MM.1S (cell line): ENCODE data around the gene RFK.

Source experiments
- DNase-seq: peaks from one replicate; pipeline ENCODE4 v3.0.0-alpha.2; 2015
- H2AFZ ChIP-seq: fragments of 300-600 bp; sonication (generic); 2 replicates; pipeline ENCODE4 v1.6.0; 2016; ENCODE audit warnings: antibody characterized with exemption, low read length
- H3F3A ChIP-seq: fragments of 300-600 bp; sonication (generic); 2 replicates; pipeline ENCODE4 v1.6.1; 2016; ENCODE audit warnings: mild to moderate bottlenecking, antibody characterized with exemption, low read length, moderate library complexity, mixed read lengths; ENCODE audit not compliant: insufficient read depth
- H3K27ac ChIP-seq: fragments of 300-600 bp; sonication (generic); 2 replicates; pipeline ENCODE4 v1.5.1; 2016; ENCODE audit warnings: mild to moderate bottlenecking, low read length
- H3K27me3 ChIP-seq: fragments of 300-600 bp; sonication (generic); replicated peaks from 2 replicates; pipeline ENCODE4 v1.6.0; 2016; ENCODE audit warnings: low read length; ENCODE audit not compliant: insufficient read depth
- H3K36me3 ChIP-seq: fragments of 300-600 bp; sonication (generic); replicated peaks from 2 replicates; pipeline ENCODE4 v1.6.1; 2016; ENCODE audit warnings: mild to moderate bottlenecking, low read length, mixed read lengths; ENCODE audit not compliant: insufficient read depth
- H3K4me1 ChIP-seq: fragments of 300-600 bp; sonication (generic); 2 replicates; pipeline ENCODE4 v1.6.1; 2016; ENCODE audit warnings: low read length, mixed read lengths
- H3K4me2 ChIP-seq: fragments of 300-600 bp; sonication (generic); 2 replicates; pipeline ENCODE4 v1.6.0; 2016; ENCODE audit warnings: low read depth, low read length
- H3K4me3 ChIP-seq: fragments of 300-600 bp; sonication (generic); 2 replicates; pipeline ENCODE4 v1.5.1; 2016; ENCODE audit warnings: low read length, mixed read lengths
- H3K79me2 ChIP-seq: fragments of 300-600 bp; sonication (generic); 2 replicates; pipeline ENCODE4 v1.6.1; 2016; ENCODE audit warnings: mixed run types, low read length, mixed read lengths
- H3K9ac ChIP-seq: fragments of 300-600 bp; sonication (generic); 2 replicates; pipeline ENCODE4 v1.6.1; 2016; ENCODE audit warnings: low read length, mixed read lengths
- H3K9me2 ChIP-seq: fragments of 300-600 bp; sonication (generic); replicated peaks from 2 replicates; pipeline ENCODE4 v1.6.1; 2016; ENCODE audit warnings: mild to moderate bottlenecking, low read length, mixed read lengths; ENCODE audit not compliant: insufficient read depth
- H3K9me3 ChIP-seq: fragments of 300-600 bp; sonication (generic); replicated peaks from 2 replicates; pipeline ENCODE4 v1.6.1; 2016; ENCODE audit warnings: mild to moderate bottlenecking, low read length, mixed read lengths; ENCODE audit not compliant: insufficient read depth
- H4K20me1 ChIP-seq: fragments of 300-600 bp; sonication (generic); 2 replicates; pipeline ENCODE4 v1.6.1; 2016; ENCODE audit warnings: mild to moderate bottlenecking, low read length, moderate library complexity, mixed read lengths; ENCODE audit not compliant: insufficient read depth
- EZH2 ChIP-seq: fragments of 300-600 bp; sonication (generic); optimal IDR thresholded peaks from 2 replicates; pipeline ENCODE3; 2017; ENCODE audit warnings: low read depth, mild to moderate bottlenecking, antibody characterized with exemption, low read length, mixed read lengths
- EZH2phosphoT487 ChIP-seq: fragments of 300-600 bp; sonication (generic); IDR thresholded peaks from 2 replicates; pipeline ENCODE4 v1.6.1; 2018; ENCODE audit warnings: antibody characterized with exemption, low read length
- TF ChIP-seq, protein P1 (sequence below): fragments of 300-600 bp; sonication (generic); IDR thresholded peaks from 2 replicates; pipeline ENCODE4 v1.5.1; 2016; ENCODE audit warnings: antibody characterized with exemption, low read length, mixed read lengths

The RFK gene

DNA sequence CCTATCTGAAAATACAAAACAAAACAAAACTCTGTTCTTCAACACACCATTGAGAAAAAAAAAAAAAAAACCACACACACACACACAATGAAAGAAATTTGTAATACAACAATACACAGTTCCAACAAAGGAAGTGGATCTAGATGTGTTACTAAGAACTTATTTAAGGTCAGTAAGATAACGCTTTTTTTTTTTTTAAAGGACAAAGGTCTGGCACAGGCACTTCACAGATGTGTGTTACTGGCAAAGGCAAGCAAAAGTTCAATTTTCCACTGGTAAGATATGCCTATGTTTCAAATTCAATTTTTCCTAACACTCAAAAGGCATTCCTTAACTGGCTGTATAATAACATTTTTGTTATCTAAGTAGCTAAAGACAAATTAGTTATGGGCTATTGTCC, 3.6 kb downstream of the RFK start:
- Histone ChIP-seq H3K9ac (no peak overlapping the region), H4K20me1 (no peaks in the 10 kb centered on the region), H3K36me3 (peaks cover 3% of the 10 kb centered on the region; the same call in 1 of the 2 replicates), H3F3A (peaks cover 7% of the 10 kb centered on the region), H3K9me3 (no peaks in the 10 kb centered on the region), H3K27ac (no peak overlapping the region), H2AFZ (no peak overlapping the region), H3K9me2 (no peaks in the 10 kb centered on the region), H3K4me2 (no peak overlapping the region), H3K27me3 (no peaks in the 10 kb centered on the region), H3K4me1 (no peaks in the 10 kb centered on the region), H3K4me3 (no peak overlapping the region), H3K79me2 (peaks cover 25% of the 10 kb centered on the region)
- TF ChIP-seq EZH2 (no peak), EZH2phosphoT487 (no peak)
- TF ChIP-seq, protein P1, sequence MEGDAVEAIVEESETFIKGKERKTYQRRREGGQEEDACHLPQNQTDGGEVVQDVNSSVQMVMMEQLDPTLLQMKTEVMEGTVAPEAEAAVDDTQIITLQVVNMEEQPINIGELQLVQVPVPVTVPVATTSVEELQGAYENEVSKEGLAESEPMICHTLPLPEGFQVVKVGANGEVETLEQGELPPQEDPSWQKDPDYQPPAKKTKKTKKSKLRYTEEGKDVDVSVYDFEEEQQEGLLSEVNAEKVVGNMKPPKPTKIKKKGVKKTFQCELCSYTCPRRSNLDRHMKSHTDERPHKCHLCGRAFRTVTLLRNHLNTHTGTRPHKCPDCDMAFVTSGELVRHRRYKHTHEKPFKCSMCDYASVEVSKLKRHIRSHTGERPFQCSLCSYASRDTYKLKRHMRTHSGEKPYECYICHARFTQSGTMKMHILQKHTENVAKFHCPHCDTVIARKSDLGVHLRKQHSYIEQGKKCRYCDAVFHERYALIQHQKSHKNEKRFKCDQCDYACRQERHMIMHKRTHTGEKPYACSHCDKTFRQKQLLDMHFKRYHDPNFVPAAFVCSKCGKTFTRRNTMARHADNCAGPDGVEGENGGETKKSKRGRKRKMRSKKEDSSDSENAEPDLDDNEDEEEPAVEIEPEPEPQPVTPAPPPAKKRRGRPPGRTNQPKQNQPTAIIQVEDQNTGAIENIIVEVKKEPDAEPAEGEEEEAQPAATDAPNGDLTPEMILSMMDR, result no peak
- no peak for DNase-seq

DNA sequence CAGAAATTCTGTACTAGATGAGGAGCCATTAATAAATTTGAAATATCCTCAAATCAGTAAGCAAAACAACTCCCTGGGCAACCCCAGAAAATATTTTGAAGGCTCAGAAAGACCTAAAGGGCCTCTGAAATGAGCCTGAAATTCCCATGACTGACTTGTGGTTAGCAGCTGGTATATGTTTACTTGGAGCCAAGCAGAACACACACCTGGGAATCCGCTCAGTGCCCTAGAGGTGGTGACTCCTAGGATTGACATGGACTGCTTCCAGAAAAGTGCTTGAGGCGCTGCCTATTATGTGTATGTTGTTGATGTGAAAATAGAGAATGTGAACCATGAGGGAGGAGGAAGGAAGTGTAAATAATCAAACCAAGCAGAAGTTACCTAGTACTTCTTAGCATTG, 14.7 kb downstream of the RFK start:
- H3K4me1 ChIP-seq, result no peaks in the 10 kb centered on the region
- H2AFZ ChIP-seq, result no peak overlapping the region
- no peak overlapping the region for H3K27ac ChIP-seq
- TF ChIP-seq, protein P1, result no peak
- no peak for TF ChIP-seq EZH2
- no peak for TF ChIP-seq EZH2phosphoT487
- no peaks in the 10 kb centered on the region for H3F3A ChIP-seq
- H3K36me3 ChIP-seq, result no peaks in the 10 kb centered on the region
- no peaks in the 10 kb centered on the region for H3K79me2 ChIP-seq
- no peaks in the 10 kb centered on the region for H3K27me3 ChIP-seq
- no peaks in the 10 kb centered on the region for H3K9me3 ChIP-seq
- H3K4me2 ChIP-seq, result no peak overlapping the region
- no peaks in the 10 kb centered on the region for H3K9me2 ChIP-seq
- DNase-seq, result no peak
- H4K20me1 ChIP-seq, result no peaks in the 10 kb centered on the region
- no peak overlapping the region for H3K9ac ChIP-seq
- no peak overlapping the region for H3K4me3 ChIP-seq

GRCh38 chr9:76378367-76379073, 15.7 kb downstream of the RFK start:
- Histone ChIP-seq H3K4me1 (no peaks in the 10 kb centered on the region), H3K4me2 (no peak overlapping the region), H3F3A (no peaks in the 10 kb centered on the region), H3K27ac (no peak overlapping the region), H3K27me3 (no peaks in the 10 kb centered on the region), H3K79me2 (no peaks in the 10 kb centered on the region), H3K9me2 (no peaks in the 10 kb centered on the region), H3K9me3 (no peaks in the 10 kb centered on the region), H3K4me3 (no peak overlapping the region), H3K36me3 (no peaks in the 10 kb centered on the region), H2AFZ (no peak overlapping the region), H4K20me1 (no peaks in the 10 kb centered on the region), H3K9ac (no peak overlapping the region)
- no peak for DNase-seq
- TF ChIP-seq EZH2phosphoT487 (no peak), EZH2 (no peak)
- TF ChIP-seq, protein P1, result no peak
